NOMO-1 (cell line): ENCODE results near the gene SYNGAP1.

Experiments
- DNase-seq, 2 experiments: peaks; one replicate each; lab custom pipeline; 2025; ENCODE audit not compliant: unreplicated experiment in 2 of 2; lab: John Stamatoyannopoulos, UW

Gene SYNGAP1

GRCh38 chr6:33434961-33435360 lies 15.1 kb downstream of the SYNGAP1 start:
- DNase-seq, result no peak

DNA sequence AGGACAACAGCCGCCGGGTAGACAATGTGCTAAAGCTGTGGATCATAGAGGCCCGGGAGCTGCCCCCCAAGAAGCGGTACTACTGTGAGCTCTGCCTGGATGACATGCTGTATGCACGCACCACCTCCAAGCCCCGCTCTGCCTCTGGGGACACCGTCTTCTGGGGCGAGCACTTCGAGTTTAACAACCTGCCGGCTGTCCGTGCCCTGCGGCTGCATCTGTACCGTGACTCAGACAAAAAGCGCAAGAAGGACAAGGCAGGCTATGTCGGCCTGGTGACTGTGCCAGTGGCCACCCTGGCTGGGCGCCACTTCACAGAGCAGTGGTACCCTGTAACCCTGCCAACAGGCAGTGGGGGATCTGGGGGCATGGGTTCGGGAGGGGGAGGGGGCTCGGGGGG lies 17.8 kb downstream of the SYNGAP1 start:
- no peak for DNase-seq

DNA sequence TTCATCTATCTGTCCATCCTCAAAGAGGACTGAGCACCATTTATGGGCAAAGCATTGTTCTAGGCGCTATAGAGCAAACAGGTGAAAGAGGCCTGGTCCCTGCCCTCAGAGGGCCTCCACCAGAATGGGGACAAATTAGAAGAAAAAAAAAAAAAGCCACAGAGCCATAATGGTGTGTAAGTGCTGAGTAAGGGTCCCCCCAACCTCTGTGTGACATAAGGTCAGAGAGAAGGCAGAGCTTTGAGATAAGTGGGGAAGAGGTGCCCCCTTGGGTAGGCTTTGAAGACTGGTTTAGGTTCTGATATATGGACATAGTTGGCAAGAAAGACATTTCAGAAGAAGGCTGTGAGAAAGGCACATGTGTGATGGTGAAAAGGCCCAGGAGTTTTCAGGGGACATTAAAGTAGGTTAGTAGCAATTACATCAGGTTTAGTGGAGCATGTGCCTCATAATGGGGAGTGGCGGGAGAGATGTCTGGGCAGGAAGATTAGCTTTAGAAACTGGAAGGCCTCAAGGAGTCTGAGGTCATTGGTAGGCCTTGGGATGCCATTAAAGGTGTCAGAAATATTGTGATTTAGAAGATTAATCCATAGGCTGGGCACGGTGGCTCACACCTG lies 19.2 kb downstream of the SYNGAP1 start:
- DNase-seq, result no peak

DNA sequence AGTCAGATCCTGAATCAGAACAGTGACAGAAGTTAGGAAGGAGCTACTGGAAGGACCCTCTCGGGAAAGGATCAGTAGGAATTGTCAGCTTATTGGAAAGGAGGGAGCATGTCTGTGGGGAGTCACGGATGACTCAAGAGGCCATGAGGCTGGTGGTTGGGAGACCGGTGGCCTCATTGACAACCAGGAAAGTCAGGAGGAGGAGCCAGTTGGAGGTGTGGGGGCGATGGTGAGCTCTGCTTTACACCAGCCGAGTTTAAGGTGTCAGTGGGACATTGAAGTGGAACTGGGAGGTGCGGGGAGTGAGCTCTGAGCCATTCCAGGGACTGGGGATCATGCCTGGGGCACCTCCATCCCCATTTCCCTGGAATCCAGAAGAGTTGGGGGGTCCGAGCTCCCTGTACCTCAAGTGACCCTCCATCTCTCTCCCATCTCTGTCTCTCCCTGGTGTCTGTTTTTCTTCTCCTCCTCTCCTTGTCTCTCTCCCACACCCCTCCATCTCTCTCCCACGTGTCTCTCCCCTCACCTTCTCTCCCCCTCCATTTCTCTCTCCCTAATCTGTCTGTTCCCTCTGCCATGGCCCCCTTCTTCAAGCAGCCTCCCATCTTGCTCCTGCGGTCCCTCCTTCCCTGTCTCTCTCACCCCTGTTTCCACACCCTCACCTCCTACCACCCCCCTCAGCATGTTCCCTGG lies 20.2 kb downstream of the SYNGAP1 start:
- no peak for DNase-seq

GRCh38 chr6:33440649-33441309 lies 20.9 kb downstream of the SYNGAP1 start:
- no peak for DNase-seq

- DNase-seq, result no peak
Observed at GRCh38 chr6:33441457-33441856, 21.6 kb downstream of the SYNGAP1 start.

- no peak for DNase-seq
Observed at GRCh38 chr6:33442283-33442682, 22.4 kb downstream of the SYNGAP1 start.

GRCh38 chr6:33443025-33443424 lies 23.2 kb downstream of the SYNGAP1 start:
- no peak for DNase-seq

GRCh38 chr6:33443619-33444504 lies 24.0 kb downstream of the SYNGAP1 start:
- no peak for DNase-seq

- peak; percentile 42 to 83 for DNase-seq
Observed at GRCh38 chr6:33445119-33445603, 25.3 kb downstream of the SYNGAP1 start.

GRCh38 chr6:33446356-33446755 lies 26.5 kb downstream of the SYNGAP1 start:
- no peak for DNase-seq

DNA sequence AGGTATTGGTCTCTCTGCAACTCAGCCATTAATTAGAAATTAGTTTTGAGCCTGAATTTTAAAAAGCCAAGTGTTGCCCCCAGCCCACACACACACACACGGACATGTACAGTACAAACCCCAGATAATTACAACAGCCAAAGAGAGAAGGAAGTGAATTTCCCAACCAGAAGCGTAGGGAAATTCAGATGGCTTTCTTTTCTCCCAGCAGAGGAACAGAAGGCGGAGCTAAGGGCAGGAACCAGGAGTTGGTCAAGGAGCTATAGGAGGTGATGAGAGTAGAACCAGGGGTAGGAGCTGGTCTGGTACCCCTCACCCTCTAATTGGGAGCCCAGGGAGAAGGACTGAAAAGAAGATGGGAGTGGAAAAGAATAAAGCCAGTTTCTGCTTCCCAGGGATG lies 30.6 kb downstream of the SYNGAP1 start:
- DNase-seq, result peak in 1 of 2 experiments; percentile 2

- no peak for DNase-seq
Observed at GRCh38 chr6:33451606-33452005, 31.7 kb downstream of the SYNGAP1 start.

DNA sequence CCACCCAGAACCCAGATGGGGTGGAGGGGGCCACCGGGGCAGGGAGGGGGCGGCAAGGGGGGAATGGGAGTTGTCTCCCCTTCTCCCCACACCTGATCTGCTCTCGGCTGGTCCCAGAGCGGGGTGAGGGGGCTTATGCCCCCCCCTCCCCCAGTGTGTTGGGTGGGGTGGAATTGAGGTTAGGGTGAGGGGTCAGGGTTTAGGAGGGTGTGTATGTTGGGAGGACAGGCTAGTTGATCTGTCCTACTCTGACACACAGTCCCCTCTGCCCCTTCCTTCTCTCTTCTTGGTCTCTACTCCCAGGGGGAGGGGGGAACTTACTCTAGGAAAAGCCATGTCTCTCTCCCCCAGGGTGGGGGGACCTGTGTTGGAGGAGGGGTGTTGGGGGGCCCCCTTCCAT lies 32.6 kb downstream of the SYNGAP1 start:
- DNase-seq, result no peak

DNA sequence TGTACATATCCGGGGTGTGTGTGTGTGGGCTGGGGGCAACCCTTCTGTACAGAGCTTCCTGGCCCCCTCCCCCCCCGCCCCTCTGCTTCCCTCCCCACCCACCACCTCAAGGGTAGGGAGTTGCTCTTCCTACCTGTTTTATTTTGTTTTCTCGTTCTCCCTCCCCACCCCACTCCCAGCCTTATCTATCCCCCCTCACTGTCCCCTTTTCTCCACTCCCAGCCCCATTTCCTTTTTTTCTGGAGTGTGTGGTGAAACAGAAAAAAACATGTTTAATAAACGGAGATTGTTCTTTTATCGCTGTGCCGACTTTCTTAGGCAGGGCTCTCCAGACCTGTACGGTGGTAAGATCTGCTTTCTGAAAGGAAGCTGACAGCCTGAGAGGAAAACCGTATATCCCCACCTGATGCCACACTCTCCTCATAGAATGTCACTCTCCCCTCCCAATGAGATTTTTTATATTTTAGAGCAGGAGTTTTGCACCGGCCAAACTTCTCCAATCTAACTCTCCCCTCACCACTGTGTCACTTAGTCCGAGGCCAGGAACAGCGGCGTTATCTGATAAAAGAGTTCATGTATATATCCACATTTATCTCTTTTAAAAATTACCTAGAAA lies 33.6 kb downstream of the SYNGAP1 start:
- DNase-seq, result no peak

DNA sequence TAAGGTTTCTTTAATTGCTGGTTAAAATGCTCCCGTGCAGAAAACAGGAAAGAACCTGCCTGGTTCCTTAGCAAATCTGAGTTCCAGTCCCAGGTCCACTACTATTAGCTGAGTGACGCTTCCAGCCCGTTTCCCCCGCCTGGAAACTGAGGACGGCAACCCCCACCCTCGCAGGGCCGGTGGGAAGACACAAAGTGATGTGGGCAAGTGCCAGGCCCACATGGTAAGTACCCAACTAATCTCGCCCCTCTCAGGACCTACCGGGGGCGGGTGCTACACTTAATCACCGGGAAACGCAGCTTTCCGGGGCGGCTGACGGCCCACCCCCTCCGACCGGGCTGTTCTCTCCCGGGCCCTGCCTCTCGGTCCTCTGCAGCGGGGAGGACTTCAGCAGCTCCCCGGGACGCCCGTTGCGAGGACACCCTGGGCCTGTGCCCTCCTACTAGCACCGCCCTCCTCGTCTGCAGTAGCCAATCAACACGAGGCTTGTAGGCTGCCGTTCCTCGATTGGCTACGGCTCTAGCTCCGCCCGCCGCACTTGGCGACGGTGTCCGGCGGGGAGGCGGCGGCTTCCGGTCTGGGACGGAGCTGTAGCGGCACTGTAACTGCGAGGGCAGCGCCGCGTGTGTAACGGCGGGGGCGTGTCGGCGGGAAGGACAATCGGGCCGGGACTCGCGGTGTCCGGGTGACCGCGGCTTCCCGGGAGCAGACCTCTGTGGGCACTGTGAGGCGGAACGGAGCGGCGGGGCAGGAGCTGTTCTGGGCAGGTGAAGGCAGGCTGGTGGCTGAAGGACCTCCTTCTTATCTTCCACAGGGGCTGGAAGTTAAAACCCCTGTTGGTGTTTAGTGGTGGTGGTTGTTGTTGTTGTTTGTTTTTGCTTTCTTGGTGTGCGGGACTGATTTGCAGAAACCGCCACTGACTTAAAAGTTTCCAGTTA lies 34.4 kb downstream of the SYNGAP1 start, which contains the start of gene ZBTB9:
Gene ZBTB9 (plus strand): TSS at position 568 of the 938 bp plus-strand sequence. CDS start 525 bp downstream, outside the sequence.
- peak; percentile 93 to 95 for DNase-seq

DNA sequence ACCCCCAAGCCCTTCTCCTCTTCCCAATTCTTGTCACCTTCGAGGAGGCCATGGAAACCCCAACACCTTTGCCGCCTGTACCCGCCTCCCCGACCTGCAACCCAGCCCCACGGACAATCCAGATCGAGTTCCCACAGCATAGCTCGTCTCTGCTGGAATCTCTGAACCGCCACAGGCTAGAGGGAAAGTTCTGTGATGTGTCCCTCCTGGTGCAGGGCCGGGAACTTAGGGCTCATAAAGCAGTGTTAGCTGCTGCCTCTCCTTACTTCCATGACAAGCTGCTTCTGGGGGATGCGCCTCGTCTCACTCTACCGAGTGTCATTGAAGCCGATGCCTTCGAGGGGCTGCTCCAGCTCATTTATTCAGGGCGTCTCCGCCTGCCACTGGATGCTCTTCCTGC lies 35.2 kb downstream of the SYNGAP1 start:
- no peak for DNase-seq

DNA sequence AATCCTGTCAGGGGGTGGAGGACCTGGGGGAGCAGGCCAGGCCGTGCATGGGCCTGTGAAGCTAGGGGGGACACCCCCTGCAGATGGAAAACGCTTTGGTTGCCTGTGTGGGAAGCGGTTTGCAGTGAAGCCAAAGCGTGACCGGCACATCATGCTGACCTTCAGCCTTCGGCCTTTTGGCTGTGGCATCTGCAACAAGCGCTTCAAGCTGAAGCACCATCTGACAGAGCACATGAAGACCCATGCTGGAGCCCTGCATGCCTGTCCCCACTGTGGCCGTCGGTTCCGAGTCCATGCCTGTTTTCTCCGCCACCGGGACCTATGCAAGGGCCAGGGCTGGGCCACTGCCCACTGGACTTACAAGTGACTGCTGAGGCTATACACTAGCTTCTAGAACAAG lies 36.3 kb downstream of the SYNGAP1 start:
- DNase-seq, result no peak

GRCh38 chr6:33458676-33459075 lies 38.8 kb downstream of the SYNGAP1 start:
- DNase-seq, result no peak
